ENCODE results near the gene DPP6. TPM values are rescaled to one million over a fixed set of nuclear protein-coding genes. Genes with fewer than 3 reads are reported as not detected.
A peak's percentile ranks its signal among the peaks of the same experiment; 100 is the strongest.

Gene DPP6
- total and polyA plus RNA-seq, 2 of the 8 experiments (the other 6 are each of a cell fraction or from before 2014, with no cell fraction given), result 4.7 to 6.8 TPM

DNA sequence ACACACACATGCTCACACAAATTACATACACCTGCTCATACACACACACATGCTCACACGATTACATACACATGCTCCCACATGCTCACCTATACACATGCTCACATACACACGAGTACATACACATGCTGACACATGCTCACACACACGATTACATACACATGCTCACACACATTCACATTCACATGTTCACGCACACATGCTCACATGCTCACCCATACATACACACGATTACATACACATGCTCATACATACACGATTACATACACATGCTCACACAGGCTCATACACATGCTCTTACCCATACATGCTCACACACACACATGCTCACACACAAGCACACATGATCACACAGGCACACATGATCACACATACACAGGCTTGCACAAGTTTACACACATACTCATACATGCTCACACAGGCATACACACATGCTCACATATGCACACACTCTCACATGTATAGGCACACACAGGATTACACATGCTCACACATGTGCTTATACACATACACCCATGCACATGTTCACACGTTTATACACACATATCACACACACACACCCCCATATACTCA lies 832.2 kb downstream of the DPP6 start:
- CTCF ChIA-PET (ENCODE audit: partially characterized antibody), result no interaction called here
- H3K56ac ChIP-seq (replicated peaks; ENCODE audit: insufficient read length, low read depth, low read length), result no peak overlapping the region
- no peak overlapping the region for H4K5ac ChIP-seq (ENCODE audit: insufficient read length, low read depth, low read length)
- peaks cover 17% of the 10 kb centered on the region; the same call in 1 of the 2 replicates for H3K23me2 ChIP-seq (ENCODE audit: low read depth, low read length)
- no peak overlapping the region for H3K14ac ChIP-seq (ENCODE audit: insufficient read length)
- no peak overlapping the region for H4K91ac ChIP-seq (replicated peaks; ENCODE audit: insufficient read length, low read length)
- H3K4me1 ChIP-seq (replicated peaks in 1 of 4; ENCODE audit: control insufficient read depth in 3 of 4, insufficient read depth in 4 of 4, low read length in 3 of 4), result no peaks in the 10 kb centered on the region
- no peaks in the 10 kb centered on the region for H3K27me3 ChIP-seq (replicated peaks in 1 of 4; ENCODE audit: control insufficient read depth in 3 of 4, extremely low read depth in 1 of 4, insufficient read depth in 3 of 4, low read length in 3 of 4)
- H2BK12ac ChIP-seq (ENCODE audit: low read depth, low read length), result no peak overlapping the region
- peak overlapping the region; percentile 5 for H3K4ac ChIP-seq (replicated peaks; ENCODE audit: insufficient read length, low read depth, low read length)
- H3K79me2 ChIP-seq (ENCODE audit: control insufficient read depth in 1 of 2, insufficient read depth in 2 of 2, low read length in 2 of 2), result no peaks in the 10 kb centered on the region; a peak in 1 of 4 replicates
- no peak overlapping the region for H3K23ac ChIP-seq (ENCODE audit: insufficient read length)
- H2BK15ac ChIP-seq (ENCODE audit: low read length), result 0 out of 2 replicates have a peak overlapping the region, but pooled peaks have one; percentile 82
- H4K20me1 ChIP-seq (replicated peaks in 1 of 2; ENCODE audit: control insufficient read depth in 1 of 2, insufficient read depth in 2 of 2, low read length in 2 of 2), result peaks cover 0 to 11% of the 10 kb centered on the region in 2 experiments
- no peak overlapping the region for H2BK20ac ChIP-seq (ENCODE audit: low read length)
- H4K8ac ChIP-seq (ENCODE audit: extremely low read depth, insufficient read depth, low read length), result no peak overlapping the region; the same call in 1 of the 2 replicates
- DNase-seq (ENCODE audit: low read depth in 1 of 2, low spot score in 2 of 2) (no peak), FAIRE-seq (no peak)
- H2BK120ac ChIP-seq (replicated peaks; ENCODE audit: low read depth, low read length), result peak overlapping the region; percentile 38
- H2BK5ac ChIP-seq (ENCODE audit: low read depth, low read length), result no peak overlapping the region; the same call in 1 of the 2 replicates
- H3K9ac ChIP-seq (replicated peaks in 1 of 4; ENCODE audit: extremely low read depth in 1 of 4, low read depth in 3 of 4, low read length in 3 of 4), result no peak overlapping the region
- H3K27ac ChIP-seq (ENCODE audit: low read depth, low read length), result no peak overlapping the region
- peaks cover 0 to 4% (median 0%) of the 10 kb centered on the region in 4 experiments; a peak in 2 of 8 replicates for H3K36me3 ChIP-seq (ENCODE audit: control insufficient read depth in 2 of 4, insufficient read depth in 4 of 4, low read length in 3 of 4)
- H3K18ac ChIP-seq (ENCODE audit: extremely low read depth, low read length), result no peak overlapping the region
- H3K4me3 ChIP-seq (ENCODE audit: extremely low read depth in 1 of 4, insufficient read depth in 2 of 4, low read depth in 3 of 4, low read length in 4 of 4), result no peak overlapping the region
- no peak overlapping the region for H2AFZ ChIP-seq (ENCODE audit: low read length)
- no peaks in the 10 kb centered on the region; the same call in 1 of the 2 replicates for H3K79me1 ChIP-seq (ENCODE audit: low read depth, low read length)
- no peak for TF ChIP-seq RNF2 (IDR thresholded peaks at IDR 0.05; ENCODE audit: borderline replicate concordance, low read depth, low read length, missing control alignments, poor library complexity, severe bottlenecking)
- TF ChIP-seq GTF2F1 (IDR thresholded peaks at IDR 0.05; ENCODE audit: borderline replicate concordance, low read depth, low read length), result no peak
- 91% methylated on average over 7 of the region's 7 CpGs; no CpG with 5 or more reads in 1 of the 2 experiments for WGBS, 2 experiments (ENCODE audit: extremely low coverage in 1 of 2, insufficient coverage in 1 of 2, insufficient read length in 1 of 2, insufficient replicate concordance in 2 of 2, low coverage in 1 of 2, low lambda C conversion rate in 2 of 2, missing lambda C conversion rate in 1 of 2)
- POLR2A ChIA-PET (ENCODE audit: partially characterized antibody), result no interaction called here
- H2AK5ac ChIP-seq (ENCODE audit: low read depth, low read length), result no peak overlapping the region
- H3K4me2 ChIP-seq (ENCODE audit: insufficient read depth in 1 of 2, low read depth in 2 of 2, low read length in 2 of 2), result no peak overlapping the region
- H3K9me3 ChIP-seq (ENCODE audit: insufficient read depth in 2 of 2, low read depth in 1 of 2, low read length in 1 of 2), result peaks cover 3 to 28% of the 10 kb centered on the region in 2 experiments; a peak in 2 of 4 replicates
